Endothelial cell of umbilical vein (primary cell): Measurements from ENCODE around the gene CEP70.

Experiments used
- CTCF ChIP-seq, 2 donors: IDR thresholded peaks; 1 replicate in 1 of 2; 2 replicates in 1 of 2; pipeline ENCODE4 v1.5.1; 2011; ENCODE audit warnings: low read length in 2 of 2, mild to moderate bottlenecking in 2 of 2, moderate library complexity in 2 of 2, control low read depth in 1 of 2, inconsistent platforms in 1 of 2, low read depth in 1 of 2; ENCODE audit not compliant: insufficient read depth in 1 of 2; ENCODE audit errors: extremely low read depth in 1 of 2
- POLR2AphosphoS5 ChIP-seq: IDR thresholded peaks from 2 replicates; pipeline ENCODE4 v1.6.1; 2012; ENCODE audit warnings: low read depth, mild to moderate bottlenecking, control low read depth, low read length, moderate library complexity; ENCODE audit not compliant: insufficient read depth

GRCh38 chr3:138511945-138512344, 82.1 kb downstream of the CEP70 start:
- no peak for TF ChIP-seq CTCF (IDR thresholded peaks at IDR 0.05; ENCODE audit: extremely low read depth in 1 of 2, insufficient read depth in 1 of 2, low read depth in 1 of 2, low read length in 2 of 2)
- TF ChIP-seq POLR2AphosphoS5, result no peak
